Astrocyte of the cerebellum (primary cell): ENCODE results near the gene SCRN1.

Experiments
- DNase-seq: peaks from one replicate; pipeline ENCODE4 v3.0.0-alpha.2; 2011; ENCODE audit warnings: low read depth
- H3K4me3 ChIP-seq: 2 replicates; pipeline ENCODE4 v1.5.1; 2011; ENCODE audit warnings: mild to moderate bottlenecking, low read depth, low read length, moderate library complexity
- CTCF ChIP-seq: IDR thresholded peaks from 2 replicates; pipeline ENCODE4 v1.5.1; 2012; ENCODE audit warnings: low read length, low read depth, moderate library complexity, mild to moderate bottlenecking; ENCODE audit errors: missing control alignments
- in situ Hi-C: cut with HindIII; loops from 2 replicates; pipeline ENCODE4 v1.10.0; 2017; ENCODE audit warnings: low sequenced_read_pairs

SCRN1 gene

GRCh38 chr7:29989257-29989995 lies at the start of gene SCRN1:
Gene SCRN1, minus strand, starts transcription at chr7:29989801. Its CDS starts 20,734 bp downstream, at chr7:29969067.
- no peak for TF ChIP-seq CTCF
- in situ Hi-C loops: no loop called here
- no peak for DNase-seq
- H3K4me3 ChIP-seq: peak within 1 kb of the TSS; percentile 77

- TF ChIP-seq CTCF: no peak
- DNase-seq: no peak
- no peak overlapping the region for H3K4me3 ChIP-seq
- in situ Hi-C loops: no loop called here
Measured at GRCh38 chr7:30038196-30038980, 48.8 kb upstream of the SCRN1 start.

GRCh38 chr7:30036220-30036619 lies 46.6 kb upstream of the SCRN1 start:
- no peak for DNase-seq
- TF ChIP-seq CTCF: no peak
- H3K4me3 ChIP-seq: no peak overlapping the region
- in situ Hi-C loops: no loop called here

GRCh38 chr7:30034501-30034900 lies 44.9 kb upstream of the SCRN1 start:
- in situ Hi-C loops: no loop called here

GRCh38 chr7:30032310-30033125 lies 42.9 kb upstream of the SCRN1 start:
- peak; percentile 33 for DNase-seq
- no peak overlapping the region for H3K4me3 ChIP-seq
- in situ Hi-C loops: no loop called here

More at GRCh38 chr7:30034501-30034900, 44.9 kb upstream of the SCRN1 start:
- no peak for TF ChIP-seq CTCF
- H3K4me3 ChIP-seq: no peak overlapping the region
- no peak for DNase-seq

More at GRCh38 chr7:30032310-30033125, 42.9 kb upstream of the SCRN1 start:
- TF ChIP-seq CTCF: no peak
